Stromal cell of bone marrow (primary cell): ENCODE measurements around the gene BEST1.

Experiments used
- DNase-seq: peaks from one replicate; pipeline ENCODE4 v3.0.0-alpha.2; 2012; ENCODE audit warnings: low read depth

Gene BEST1

GRCh38 chr11:61950035-61950547 lies at the start of gene BEST1:
TSS of gene BEST1 (plus strand) at chr11:61950351. CDS start at chr11:61951807, 1,456 bp downstream.
- DNase-seq: no peak

DNA sequence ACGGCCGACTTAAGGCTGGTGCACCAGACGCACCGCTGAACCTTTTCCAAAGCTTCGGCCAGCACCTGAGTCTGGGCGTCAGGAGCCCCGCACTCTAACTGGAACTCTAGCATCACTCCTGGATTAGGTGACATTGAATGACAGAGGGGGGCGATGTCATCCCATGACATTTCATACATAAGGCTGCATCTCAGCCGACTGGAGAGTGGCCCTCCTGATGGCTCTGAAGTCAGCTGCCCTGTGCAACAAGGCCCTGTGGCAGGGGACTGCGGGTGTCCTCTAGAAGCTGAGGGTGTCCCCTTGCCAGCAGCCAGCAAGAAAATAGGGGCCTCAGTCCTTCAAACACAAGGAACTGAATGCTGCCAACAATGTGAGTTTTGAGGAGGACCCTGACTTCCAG lies 48.8 kb upstream of the BEST1 start:
- DNase-seq: no peak

DNA sequence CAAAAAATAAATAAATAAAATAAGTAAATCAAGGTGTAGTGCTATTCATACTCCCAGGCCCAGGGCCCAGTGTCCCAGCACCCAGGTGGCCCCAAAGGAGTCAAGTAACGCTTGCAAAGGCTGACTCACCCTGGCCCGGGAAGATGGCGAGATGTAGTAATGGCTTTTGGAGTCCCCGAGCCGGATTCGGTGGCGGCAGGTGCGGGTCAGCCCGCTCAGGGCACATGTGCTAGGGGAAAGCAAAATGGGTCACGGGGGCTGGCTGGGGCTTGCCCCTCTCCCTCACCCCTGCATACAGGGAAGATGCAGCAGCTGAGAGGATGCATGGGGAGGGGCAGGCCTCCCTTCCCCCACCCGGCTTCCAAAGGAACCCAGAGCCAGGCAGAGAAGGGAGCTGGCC lies 47.8 kb upstream of the BEST1 start:
- DNase-seq: no peak

DNA sequence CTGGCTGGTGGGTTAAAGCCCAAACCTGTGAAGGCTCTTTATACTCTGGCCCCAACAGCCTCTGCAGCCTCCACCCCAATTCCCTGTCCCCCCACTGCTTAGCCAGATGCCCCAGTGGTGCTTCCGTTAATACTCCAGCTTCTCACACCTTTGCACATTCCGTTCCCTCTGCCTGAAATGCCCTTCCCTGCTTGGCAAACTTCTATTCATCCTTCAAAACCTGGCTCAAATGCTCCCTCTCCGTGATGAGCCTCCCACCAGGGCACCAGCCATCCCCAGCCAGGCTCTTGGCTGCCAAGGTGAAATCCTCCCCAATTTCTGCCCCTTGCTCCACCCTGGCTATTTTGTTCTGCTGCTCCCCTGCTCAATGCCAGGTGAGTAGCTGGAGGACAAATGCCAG lies 46.3 kb upstream of the BEST1 start:
- no peak for DNase-seq

GRCh38 chr11:61904539-61905048 lies 45.6 kb upstream of the BEST1 start:
- DNase-seq: no peak

DNA sequence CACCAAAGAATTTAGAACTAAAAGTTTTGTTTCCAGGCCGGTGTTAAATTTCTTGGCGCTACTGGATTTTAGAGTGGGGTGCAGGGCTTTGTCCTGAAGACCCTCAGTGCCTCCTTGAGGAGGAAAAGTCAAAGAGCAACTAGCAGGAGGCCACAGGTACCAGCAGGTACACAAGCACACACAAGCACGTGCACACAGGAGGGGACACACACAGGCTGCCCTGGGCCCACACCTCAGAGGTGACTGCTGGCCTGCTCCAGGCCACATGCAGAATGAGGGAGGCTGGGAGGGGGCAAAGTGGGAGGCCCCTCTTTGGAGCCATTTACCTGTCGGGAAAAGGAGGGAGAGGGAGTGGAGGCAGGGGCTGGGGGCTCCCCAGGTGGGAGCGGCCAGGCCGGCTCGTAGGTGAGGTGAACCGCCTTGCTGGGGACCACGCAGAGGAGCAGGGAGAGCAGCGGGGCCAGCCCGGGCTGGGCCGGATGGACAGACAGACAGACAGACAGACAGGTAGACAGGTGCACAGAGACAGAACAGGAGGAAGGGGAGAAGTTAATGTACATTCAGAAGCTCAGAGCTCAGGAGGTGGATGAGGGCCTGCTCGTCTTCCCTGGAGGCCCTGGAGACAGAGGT lies 45.0 kb upstream of the BEST1 start:
- no peak for DNase-seq

DNA sequence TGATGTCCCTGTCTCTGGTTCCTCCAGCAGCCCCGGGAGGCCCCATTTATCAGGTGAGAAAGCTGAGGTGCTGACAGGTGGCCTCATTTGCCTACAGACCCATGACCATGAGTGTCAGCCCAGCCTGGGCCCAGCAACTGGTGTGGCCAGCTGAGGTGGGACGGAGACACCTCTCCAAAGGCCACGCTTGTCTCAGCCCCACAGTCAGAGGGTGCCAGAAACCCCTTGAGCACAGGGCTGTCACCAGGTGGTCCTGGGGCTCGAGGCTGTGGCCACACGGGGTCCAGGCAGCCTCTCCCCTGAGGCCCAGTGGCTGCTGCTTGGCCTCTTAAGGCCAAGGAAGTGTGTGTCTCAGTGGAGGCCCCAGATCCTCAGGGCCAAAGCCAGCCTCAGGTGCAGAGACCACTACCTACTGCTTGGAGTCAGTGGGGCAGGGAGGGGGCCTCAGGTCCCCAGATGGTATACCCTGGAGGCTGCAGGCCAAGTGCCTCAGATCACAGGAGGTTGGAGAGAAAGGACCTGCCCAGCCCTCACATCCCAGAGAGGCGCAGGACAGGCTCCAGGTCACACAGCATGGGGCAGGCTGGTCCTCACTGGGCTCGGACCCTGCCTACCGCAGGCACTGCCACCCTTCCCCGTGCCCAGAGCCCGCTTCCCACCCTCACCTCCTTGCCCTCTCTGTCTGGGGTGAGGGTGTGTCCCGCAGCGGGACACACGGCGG lies 44.2 kb upstream of the BEST1 start:
- no peak for DNase-seq

- DNase-seq: no peak
These were observed 43.6 kb upstream of the BEST1 start for GRCh38 chr11:61906522-61906909.

- no peak for DNase-seq
These were observed 42.9 kb upstream of the BEST1 start for GRCh38 chr11:61907282-61907681.

GRCh38 chr11:61907871-61908729 lies 42.1 kb upstream of the BEST1 start:
- DNase-seq: no peak

- DNase-seq: no peak
These were observed 41.3 kb upstream of the BEST1 start for GRCh38 chr11:61908730-61909316.

- DNase-seq: no peak
These were observed 39.7 kb upstream of the BEST1 start for GRCh38 chr11:61910187-61911127.

- DNase-seq: no peak
These were observed 38.9 kb upstream of the BEST1 start for GRCh38 chr11:61911128-61911700.

DNA sequence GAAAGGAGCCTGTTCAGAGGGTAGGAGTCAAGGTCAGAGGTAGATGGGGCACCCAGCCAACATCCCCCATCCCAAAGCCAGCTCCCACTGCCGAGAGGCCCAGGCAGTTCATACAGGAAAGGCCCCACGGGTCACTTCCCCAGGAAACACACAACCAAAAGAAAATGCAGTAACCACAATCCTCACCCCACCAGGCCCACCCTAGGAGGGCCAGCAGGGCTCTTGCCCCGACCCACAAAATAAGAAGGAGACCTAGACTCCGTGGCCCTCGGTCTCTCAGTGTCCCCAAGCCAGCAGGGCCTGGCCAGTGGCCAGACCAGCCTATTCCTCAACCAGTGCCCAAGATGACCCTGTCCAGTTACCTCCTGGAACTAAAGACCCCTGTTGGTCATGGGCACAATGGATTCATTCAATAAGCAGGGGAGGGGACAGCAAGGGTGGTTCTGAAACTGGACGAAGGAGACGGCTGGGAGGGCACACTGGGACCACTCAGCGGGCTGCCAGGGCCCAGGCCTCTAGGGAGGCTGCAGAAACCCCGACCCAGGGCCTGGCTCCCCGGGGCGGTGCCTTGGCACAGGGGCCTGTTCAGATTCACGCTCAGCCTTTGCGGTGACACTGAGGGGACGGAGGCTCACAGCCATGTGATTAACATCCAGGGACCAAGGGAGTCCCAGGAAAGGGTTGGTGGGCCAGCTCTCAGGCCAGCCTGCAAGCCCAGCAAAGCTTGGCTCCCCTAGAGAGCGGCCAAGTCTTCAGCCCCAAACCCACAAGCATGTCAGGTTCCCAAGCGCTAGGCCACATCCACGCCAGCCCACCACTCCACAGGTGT lies 38.2 kb upstream of the BEST1 start:
- no peak for DNase-seq

DNA sequence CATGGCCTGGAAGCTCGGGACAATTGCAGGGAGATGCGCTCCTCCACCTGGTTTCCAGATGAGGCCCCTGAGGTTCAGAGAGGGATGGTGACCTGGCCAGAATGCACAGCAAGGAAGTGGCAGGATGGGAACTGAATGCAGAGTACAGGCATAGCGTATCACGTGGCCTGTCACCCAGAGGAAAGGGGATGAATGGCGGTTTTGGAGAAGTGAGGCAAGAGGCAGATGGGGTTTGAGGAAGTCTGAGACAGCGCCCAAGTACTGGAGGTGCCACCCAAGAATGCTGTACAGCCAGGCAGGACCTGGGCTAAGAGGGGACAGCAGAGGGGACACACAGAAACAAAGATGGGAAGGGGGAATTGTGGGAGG lies 37.6 kb upstream of the BEST1 start:
- DNase-seq: no peak

GRCh38 chr11:61912991-61913698 lies 37.0 kb upstream of the BEST1 start:
- DNase-seq: no peak

GRCh38 chr11:61913699-61914395 lies 36.3 kb upstream of the BEST1 start:
- DNase-seq: no peak

DNA sequence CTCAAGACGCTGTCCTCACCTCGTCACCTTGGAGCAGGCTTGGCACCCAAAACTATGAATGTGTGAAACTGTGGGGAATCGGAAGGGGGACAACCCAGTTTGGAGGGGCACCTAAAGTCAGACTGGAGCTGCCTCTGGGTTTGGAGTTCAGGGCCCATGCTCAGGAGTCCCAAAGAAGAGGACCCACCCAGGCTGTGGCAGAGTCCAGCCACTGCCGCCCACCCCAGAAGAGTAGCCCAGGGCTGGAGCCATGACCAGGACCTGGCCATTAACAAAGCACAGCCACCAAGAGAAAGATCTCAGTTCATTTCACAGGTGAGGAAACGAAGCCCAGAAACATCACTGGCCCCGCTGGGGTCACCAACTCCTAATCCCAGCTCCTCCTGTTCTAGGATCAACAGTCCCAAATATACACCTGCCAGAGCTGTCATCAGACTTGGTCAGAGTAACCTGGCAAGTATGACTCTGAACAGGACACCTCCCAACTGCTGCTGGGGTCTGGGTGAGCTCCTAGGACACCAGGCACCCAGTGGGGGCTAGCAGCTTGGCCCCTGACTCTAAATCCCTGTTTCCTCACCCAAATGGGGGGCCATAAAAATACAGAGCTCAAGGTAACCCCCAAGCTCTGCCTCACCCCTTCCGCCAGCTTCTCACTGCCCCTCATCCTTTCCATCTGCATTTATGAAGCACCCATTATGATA lies 35.5 kb upstream of the BEST1 start:
- no peak for DNase-seq
